ENCODE measurements around the gene ARHGAP15.

- TF ChIP-seq, protein P1, sequence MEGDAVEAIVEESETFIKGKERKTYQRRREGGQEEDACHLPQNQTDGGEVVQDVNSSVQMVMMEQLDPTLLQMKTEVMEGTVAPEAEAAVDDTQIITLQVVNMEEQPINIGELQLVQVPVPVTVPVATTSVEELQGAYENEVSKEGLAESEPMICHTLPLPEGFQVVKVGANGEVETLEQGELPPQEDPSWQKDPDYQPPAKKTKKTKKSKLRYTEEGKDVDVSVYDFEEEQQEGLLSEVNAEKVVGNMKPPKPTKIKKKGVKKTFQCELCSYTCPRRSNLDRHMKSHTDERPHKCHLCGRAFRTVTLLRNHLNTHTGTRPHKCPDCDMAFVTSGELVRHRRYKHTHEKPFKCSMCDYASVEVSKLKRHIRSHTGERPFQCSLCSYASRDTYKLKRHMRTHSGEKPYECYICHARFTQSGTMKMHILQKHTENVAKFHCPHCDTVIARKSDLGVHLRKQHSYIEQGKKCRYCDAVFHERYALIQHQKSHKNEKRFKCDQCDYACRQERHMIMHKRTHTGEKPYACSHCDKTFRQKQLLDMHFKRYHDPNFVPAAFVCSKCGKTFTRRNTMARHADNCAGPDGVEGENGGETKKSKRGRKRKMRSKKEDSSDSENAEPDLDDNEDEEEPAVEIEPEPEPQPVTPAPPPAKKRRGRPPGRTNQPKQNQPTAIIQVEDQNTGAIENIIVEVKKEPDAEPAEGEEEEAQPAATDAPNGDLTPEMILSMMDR (IDR thresholded peaks at IDR 0.05; ENCODE audit: insufficient read depth, low read length, poor library complexity, severe bottlenecking) = no peak
- no peak for TF ChIP-seq EZH2phosphoT487 (conservative IDR thresholded peaks at IDR 0.05; ENCODE audit: low read length)
These were observed 36.1 kb downstream of the ARHGAP15 start for GRCh38 chr2:143165291-143165690.

Measured in SU-DHL-6 (cell line).